ENCODE data around the gene ZNF578. TPM values are rescaled to one million over a fixed set of nuclear protein-coding genes. Genes with fewer than 3 reads are reported as not detected.

The ZNF578 gene
- total and polyA plus RNA-seq, 10 of the 15 experiments (the other 5 are each of a cell fraction or from before 2014, with no cell fraction given): 0.10 to 0.43 (median 0.16) TPM; not detected in 4

DNA sequence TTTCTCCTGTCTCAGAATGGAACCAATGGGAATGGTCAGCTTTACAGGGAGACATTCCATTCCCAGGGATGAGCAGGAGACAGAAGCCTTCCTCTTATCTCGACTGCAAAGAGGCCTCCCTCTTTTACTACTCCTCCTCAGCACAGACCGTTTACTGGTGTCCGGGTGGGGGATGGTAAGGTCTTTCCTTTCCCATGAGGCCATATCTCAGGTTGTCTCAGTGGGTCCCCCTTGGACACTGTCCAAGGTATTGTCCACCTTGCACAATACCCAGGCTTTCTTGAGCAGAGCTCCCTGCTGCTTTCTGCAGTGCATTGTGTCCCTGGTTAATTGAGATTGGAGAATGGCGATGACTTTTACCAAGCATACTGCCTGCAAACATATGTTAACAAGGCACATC lies 66.7 kb downstream of the ZNF578 start:
- Histone ChIP-seq H3K79me2 (ENCODE audit: control insufficient read depth, insufficient read depth, low read length) (no peaks in the 10 kb centered on the region), H3K27me3 (replicated peaks in 1 of 2; ENCODE audit: control insufficient read depth in 2 of 2, insufficient read depth in 2 of 2, low read length in 1 of 2) (no peaks in the 10 kb centered on the region), H3K4me1 (ENCODE audit: control insufficient read depth, insufficient read depth, low read length) (no peaks in the 10 kb centered on the region), H3K27ac (ENCODE audit: control insufficient read depth, insufficient read depth) (no peak overlapping the region), H4K20me1 (ENCODE audit: control insufficient read depth, insufficient read depth) (no peaks in the 10 kb centered on the region), H3K4me2 (ENCODE audit: control insufficient read depth, insufficient read depth) (no peak overlapping the region), H3K9me3 (replicated peaks; ENCODE audit: control insufficient read depth, insufficient read depth, low read length) (no peaks in the 10 kb centered on the region; the same call in 2 of the 3 replicates), H3K4me3 (no peak overlapping the region), H3K36me3 (ENCODE audit: control insufficient read depth in 2 of 2, insufficient read depth in 2 of 2, low read length in 1 of 2) (no peaks in the 10 kb centered on the region), H2AFZ (ENCODE audit: control insufficient read depth, low read depth, low read length) (no peak overlapping the region), H3K9ac (ENCODE audit: control insufficient read depth, insufficient read depth, low read length) (no peak overlapping the region)
- no TSS peak for BruUV-seq (replicated peaks)
- ChIA-PET SMC1A (ENCODE audit: uncharacterized antibody, unreplicated experiment) (no interaction called here), RAD21 (ENCODE audit: unreplicated experiment) (no interaction called here), POLR2A (no interaction called here), CTCF (no interaction called here)
- in situ Hi-C loops (cut with MboI) (no loop called here), intact Hi-C loops (cut with micrococcal nuclease; ENCODE audit: unreplicated experiment) (no loop called here)
- ATAC-seq: no peak
- DNase-seq (ENCODE audit: low read depth, low spot score): no peak
- 67% methylated on average over 4 of the region's 4 CpGs for WGBS (ENCODE audit: insufficient coverage, insufficient replicate concordance, low lambda C conversion rate, missing lambda C conversion rate)
- FAIRE-seq: no peak
- TF ChIP-seq IRF4 (IDR thresholded peaks at IDR 0.05; ENCODE audit: low read depth, low read length) (no peak), ZZZ3 (IDR thresholded peaks at IDR 0.05; ENCODE audit: control insufficient read depth, insufficient read length, low read depth) (no peak), ZBED1 (IDR thresholded peaks at IDR 0.05; ENCODE audit: borderline replicate concordance) (no peak), SIN3A (IDR thresholded peaks at IDR 0.05; ENCODE audit: low read depth, low read length) (no peak), SPI1 (IDR thresholded peaks at IDR 0.05; ENCODE audit: borderline replicate concordance, insufficient read depth, low read depth, low read length) (no peak), ZNF24 (IDR thresholded peaks at IDR 0.05) (no peak), EZH2 (IDR thresholded peaks at IDR 0.05; ENCODE audit: borderline replicate concordance, control insufficient read depth, low read depth, low read length) (no peak), SMAD1 (IDR thresholded peaks at IDR 0.05; ENCODE audit: low read depth, partially characterized antibody) (no peak), RBBP5 (conservative IDR thresholded peaks at IDR 0.05) (no peak), CEBPB (IDR thresholded peaks at IDR 0.05; ENCODE audit: borderline replicate concordance in 1 of 2, low read depth in 2 of 2, low read length in 2 of 2) (no peak), ZNF622 (IDR thresholded peaks at IDR 0.05) (no peak)
- TF ChIP-seq, protein P1, sequence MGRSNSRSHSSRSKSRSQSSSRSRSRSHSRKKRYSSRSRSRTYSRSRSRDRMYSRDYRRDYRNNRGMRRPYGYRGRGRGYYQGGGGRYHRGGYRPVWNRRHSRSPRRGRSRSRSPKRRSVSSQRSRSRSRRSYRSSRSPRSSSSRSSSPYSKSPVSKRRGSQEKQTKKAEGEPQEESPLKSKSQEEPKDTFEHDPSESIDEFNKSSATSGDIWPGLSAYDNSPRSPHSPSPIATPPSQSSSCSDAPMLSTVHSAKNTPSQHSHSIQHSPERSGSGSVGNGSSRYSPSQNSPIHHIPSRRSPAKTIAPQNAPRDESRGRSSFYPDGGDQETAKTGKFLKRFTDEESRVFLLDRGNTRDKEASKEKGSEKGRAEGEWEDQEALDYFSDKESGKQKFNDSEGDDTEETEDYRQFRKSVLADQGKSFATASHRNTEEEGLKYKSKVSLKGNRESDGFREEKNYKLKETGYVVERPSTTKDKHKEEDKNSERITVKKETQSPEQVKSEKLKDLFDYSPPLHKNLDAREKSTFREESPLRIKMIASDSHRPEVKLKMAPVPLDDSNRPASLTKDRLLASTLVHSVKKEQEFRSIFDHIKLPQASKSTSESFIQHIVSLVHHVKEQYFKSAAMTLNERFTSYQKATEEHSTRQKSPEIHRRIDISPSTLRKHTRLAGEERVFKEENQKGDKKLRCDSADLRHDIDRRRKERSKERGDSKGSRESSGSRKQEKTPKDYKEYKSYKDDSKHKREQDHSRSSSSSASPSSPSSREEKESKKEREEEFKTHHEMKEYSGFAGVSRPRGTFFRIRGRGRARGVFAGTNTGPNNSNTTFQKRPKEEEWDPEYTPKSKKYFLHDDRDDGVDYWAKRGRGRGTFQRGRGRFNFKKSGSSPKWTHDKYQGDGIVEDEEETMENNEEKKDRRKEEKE (IDR thresholded peaks at IDR 0.05): no peak
- TF ChIP-seq, protein P2, sequence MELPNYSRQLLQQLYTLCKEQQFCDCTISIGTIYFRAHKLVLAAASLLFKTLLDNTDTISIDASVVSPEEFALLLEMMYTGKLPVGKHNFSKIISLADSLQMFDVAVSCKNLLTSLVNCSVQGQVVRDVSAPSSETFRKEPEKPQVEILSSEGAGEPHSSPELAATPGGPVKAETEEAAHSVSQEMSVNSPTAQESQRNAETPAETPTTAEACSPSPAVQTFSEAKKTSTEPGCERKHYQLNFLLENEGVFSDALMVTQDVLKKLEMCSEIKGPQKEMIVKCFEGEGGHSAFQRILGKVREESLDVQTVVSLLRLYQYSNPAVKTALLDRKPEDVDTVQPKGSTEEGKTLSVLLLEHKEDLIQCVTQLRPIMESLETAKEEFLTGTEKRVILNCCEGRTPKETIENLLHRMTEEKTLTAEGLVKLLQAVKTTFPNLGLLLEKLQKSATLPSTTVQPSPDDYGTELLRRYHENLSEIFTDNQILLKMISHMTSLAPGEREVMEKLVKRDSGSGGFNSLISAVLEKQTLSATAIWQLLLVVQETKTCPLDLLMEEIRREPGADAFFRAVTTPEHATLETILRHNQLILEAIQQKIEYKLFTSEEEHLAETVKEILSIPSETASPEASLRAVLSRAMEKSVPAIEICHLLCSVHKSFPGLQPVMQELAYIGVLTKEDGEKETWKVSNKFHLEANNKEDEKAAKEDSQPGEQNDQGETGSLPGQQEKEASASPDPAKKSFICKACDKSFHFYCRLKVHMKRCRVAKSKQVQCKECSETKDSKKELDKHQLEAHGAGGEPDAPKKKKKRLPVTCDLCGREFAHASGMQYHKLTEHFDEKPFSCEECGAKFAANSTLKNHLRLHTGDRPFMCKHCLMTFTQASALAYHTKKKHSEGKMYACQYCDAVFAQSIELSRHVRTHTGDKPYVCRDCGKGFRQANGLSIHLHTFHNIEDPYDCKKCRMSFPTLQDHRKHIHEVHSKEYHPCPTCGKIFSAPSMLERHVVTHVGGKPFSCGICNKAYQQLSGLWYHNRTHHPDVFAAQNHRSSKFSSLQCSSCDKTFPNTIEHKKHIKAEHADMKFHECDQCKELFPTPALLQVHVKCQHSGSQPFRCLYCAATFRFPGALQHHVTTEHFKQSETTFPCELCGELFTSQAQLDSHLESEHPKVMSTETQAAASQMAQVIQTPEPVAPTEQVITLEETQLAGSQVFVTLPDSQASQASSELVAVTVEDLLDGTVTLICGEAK (IDR thresholded peaks at IDR 0.05; ENCODE audit: borderline replicate concordance): no peak
- TF ChIP-seq, protein P3, sequence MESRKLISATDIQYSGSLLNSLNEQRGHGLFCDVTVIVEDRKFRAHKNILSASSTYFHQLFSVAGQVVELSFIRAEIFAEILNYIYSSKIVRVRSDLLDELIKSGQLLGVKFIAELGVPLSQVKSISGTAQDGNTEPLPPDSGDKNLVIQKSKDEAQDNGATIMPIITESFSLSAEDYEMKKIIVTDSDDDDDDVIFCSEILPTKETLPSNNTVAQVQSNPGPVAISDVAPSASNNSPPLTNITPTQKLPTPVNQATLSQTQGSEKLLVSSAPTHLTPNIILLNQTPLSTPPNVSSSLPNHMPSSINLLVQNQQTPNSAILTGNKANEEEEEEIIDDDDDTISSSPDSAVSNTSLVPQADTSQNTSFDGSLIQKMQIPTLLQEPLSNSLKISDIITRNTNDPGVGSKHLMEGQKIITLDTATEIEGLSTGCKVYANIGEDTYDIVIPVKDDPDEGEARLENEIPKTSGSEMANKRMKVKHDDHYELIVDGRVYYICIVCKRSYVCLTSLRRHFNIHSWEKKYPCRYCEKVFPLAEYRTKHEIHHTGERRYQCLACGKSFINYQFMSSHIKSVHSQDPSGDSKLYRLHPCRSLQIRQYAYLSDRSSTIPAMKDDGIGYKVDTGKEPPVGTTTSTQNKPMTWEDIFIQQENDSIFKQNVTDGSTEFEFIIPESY (IDR thresholded peaks at IDR 0.05): no peak
- TF ChIP-seq, protein P4, sequence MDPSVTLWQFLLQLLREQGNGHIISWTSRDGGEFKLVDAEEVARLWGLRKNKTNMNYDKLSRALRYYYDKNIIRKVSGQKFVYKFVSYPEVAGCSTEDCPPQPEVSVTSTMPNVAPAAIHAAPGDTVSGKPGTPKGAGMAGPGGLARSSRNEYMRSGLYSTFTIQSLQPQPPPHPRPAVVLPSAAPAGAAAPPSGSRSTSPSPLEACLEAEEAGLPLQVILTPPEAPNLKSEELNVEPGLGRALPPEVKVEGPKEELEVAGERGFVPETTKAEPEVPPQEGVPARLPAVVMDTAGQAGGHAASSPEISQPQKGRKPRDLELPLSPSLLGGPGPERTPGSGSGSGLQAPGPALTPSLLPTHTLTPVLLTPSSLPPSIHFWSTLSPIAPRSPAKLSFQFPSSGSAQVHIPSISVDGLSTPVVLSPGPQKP (IDR thresholded peaks at IDR 0.05; ENCODE audit: low read depth, low read length): no peak
